Brain pericyte (primary cell): ENCODE data around the gene AOC2.
A peak's percentile ranks its signal among the peaks of the same experiment; 100 is the strongest.
"Not testable (repeated sequence)": the region's sequence is repeated elsewhere in the genome, so short reads cannot be mapped to it uniquely, and the experiment has no call there.

Source experiments
- DNase-seq: peaks from one replicate; pipeline ENCODE4 v3.0.0-alpha.2; 2012; ENCODE audit warnings: low read depth, low spot score

Gene AOC2

DNA sequence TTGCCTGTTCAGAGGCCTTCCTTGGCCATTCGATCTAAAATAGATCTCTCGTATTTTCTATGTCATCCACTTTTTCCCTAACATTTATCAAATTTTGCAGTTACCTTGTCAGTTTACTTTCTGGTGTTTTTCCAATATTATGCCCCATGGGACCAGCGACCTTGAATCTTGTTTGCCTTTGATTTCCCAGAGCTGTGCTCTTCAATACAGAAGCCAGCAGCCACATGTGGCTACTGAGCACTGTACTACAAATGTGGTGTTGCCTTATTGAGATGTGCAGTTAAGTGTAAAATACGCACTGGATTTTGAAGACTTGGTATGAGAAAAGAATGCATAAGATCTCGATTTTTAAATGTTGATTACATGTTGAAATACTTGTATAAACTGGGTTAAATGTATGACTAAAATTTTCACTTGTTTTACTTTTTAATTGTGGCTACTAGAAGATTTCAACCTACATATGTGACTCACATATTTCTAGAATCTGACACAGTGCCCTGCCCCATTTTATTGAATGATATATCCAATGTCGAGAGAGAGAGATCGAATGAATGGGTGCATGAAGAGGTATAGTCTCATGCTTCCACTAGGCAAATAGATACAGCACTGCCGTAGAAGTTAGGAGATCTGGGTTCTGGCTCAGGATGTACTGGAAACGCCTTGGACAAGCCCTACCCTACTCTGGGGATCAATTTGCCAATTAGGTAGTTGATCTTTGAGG, 12.0 kb upstream of the AOC2 start:
- no peak for DNase-seq

DNA sequence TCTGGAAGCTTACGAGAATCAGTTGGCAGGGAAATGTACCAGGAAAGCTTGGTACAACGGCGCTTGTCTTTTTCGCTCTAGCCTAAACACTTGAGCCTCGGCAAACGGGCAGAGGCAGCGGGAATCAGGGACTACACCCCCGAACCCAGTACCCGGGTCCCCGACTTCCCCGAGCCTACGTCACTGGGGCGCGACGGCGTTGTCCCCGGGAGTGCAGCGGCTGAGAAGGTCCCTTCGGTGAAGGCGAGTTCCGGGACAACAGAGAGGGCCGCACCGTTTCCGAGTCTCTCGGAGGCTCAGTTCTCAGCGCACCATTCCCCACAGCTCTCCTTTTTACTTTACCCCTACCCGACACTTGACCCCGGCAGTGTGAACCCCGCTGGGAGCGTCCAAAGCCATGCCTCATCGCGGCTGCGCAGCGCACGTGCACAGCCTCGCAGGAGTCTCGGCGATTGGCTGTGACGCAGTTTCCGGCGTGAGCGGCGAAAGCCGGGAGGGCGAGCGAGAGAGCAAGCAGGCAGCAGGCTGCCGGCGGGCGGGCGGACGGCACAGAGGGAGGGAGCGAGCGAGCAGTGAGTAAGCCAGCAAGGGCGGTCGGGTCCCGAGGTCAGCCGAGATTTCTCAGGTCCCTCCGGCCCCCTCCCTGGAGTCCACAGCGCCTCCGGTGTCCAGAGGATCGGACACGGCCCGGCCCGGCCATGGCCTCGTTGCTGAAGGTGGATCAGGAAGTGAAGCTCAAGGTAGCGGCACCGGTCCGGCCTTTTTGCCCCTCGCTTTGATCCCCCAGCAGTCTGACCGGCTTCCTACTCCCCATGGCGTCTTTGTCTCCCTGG, 11.2 kb upstream of the AOC2 start, which contains the start of gene PSME3:
Gene PSME3 (plus strand): TSS at position 464 of the 833 bp plus-strand sequence. CDS start 235 bp downstream, at position 699.
- DNase-seq, result peak; percentile 48

DNA sequence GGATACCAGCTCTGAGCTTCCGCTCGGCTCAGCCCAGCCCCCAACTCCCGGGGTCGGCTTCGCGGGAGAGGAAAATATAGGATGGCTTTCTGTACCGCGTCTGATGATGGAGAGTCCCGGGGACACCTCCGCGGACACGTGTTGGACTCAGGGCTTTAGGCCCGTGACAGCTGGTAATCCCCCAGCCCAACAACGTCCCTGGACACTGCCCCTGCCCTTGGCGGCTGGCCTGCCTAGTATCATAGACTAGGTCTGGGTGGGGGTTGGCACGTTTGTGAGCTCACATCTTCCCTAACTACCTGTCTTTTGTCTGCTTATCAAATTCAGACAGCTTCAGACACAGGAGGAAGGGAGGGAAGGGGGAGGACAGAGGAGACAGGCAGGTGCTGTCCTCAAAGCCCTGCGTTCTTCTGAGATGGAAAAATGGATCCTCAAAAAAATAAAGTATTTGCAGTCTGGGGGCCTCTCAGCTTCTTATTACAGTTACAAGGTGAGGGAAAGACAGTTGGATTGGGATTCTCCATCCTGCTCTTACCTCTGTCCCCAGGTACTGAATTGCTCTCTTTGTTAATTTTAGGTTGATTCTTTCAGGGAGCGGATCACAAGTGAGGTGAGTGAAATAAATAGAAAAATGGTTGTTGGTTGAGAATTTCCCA, 10.5 kb upstream of the AOC2 start:
- DNase-seq, result no peak

DNA sequence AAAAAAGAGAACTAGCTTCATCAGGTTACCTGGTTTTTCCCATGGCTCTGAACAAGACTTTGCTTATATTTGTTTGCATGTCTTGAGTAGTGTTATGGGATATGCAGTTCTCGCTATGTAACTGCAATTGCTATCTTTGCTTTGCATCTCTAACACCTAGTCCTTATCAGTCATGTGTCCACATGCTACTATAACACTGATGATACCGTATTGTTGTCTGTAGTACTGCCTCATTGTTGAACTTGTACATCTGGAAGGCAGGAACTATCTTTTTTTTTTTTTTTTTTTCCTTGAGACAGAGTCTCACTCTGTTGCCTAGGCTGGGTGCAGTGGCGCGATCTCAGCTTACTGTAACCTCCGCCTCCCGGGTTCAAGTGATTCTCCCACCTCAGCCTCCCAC, 8.6 kb upstream of the AOC2 start:
- no peak for DNase-seq

DNA sequence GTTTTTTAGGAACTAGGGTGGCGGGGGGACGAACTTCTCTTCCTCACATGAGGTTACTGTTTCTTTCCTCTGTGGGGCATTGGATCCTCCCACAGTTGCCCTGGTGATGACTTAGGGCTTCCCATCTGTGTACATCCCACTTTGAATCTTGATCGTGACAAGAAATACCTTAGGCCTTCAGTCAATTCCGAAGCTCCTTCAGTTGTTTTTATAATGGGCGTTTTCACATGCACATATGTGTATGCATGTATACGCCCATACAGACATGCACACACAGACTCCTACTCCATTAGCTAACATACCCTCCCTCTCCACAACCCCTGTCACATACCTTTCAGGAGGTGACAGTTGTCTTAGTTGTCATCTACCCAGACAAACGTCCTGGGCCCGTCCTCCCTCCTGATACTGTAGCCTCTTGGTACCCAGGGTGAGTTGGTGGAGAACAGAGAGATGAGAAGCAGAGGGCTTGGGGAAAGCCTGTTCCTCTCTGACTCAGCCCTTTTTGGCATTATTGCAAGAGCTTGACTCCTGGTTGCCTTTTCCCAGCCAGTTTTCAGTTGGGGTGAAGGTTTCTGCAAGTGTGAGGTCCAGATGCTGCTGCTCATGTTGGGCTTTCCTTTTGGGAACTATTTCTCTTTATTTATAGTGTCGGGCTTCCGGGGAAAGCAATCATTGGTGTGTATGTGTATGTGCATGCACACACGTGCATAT, 2.2 kb upstream of the AOC2 start:
- no peak for DNase-seq

DNA sequence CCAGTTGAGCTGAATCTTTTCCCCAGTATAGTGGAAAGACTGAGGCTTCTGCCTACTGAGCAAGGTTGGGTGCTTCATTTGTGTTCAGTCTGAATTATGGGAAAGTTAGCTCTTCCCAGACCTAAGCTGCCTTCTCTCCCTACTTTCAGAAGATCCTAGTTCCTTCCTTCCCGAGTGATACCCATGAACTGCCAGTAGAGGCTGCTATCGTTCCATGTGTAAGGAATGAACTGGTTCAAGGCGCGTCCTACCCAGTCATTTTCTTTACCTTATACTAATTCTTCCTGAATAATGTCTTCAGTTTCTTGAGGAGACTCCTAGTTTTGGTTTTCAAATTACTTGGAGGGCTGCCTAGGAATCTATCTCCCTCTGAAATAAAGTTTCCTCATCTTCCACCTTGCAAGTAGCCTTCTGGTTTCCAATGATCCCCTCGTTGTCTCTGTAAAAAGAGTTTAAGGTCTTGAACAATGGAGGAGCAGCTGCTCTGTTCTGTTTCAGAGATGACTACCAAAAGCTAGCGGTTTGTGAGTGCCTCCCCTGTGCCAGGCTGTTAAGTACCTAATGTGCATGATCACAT, 934 bp upstream of the AOC2 start:
- DNase-seq, result no peak

DNA sequence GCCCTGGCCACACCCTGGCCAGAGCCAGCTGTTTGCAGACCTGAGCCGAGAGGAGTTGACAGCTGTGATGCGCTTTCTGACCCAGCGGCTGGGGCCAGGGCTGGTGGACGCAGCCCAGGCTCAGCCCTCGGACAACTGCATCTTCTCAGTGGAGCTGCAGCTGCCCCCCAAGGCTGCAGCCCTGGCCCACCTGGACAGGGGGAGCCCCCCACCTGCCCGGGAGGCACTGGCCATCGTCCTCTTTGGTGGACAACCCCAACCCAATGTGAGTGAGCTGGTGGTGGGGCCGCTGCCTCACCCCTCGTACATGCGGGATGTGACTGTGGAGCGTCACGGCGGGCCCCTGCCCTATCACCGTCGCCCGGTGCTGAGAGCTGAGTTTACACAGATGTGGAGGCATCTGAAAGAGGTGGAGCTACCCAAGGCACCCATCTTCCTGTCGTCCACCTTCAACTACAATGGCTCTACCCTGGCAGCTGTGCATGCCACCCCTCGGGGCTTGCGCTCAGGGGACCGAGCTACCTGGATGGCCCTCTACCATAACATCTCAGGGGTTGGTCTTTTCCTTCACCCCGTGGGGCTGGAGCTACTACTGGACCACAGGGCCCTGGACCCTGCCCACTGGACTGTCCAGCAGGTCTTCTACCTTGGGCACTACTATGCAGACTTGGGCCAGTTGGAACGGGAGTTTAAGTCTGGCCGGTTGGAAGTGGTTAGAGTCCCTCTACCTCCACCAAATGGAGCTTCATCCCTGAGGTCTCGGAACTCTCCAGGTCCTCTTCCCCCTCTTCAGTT, 578 bp downstream of the AOC2 start:
- DNase-seq, result no peak

DNA sequence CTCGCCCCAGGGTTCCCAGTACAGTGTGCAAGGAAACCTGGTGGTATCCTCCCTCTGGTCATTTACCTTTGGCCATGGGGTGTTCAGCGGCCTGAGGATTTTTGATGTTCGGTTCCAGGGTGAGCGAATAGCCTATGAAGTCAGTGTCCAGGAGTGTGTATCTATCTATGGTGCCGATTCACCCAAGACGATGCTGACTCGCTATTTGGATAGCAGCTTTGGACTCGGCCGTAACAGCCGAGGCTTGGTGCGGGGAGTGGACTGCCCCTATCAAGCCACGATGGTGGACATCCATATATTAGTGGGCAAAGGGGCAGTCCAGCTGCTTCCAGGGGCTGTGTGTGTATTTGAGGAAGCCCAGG, 1.2 kb downstream of the AOC2 start:
- DNase-seq, result no peak

DNA sequence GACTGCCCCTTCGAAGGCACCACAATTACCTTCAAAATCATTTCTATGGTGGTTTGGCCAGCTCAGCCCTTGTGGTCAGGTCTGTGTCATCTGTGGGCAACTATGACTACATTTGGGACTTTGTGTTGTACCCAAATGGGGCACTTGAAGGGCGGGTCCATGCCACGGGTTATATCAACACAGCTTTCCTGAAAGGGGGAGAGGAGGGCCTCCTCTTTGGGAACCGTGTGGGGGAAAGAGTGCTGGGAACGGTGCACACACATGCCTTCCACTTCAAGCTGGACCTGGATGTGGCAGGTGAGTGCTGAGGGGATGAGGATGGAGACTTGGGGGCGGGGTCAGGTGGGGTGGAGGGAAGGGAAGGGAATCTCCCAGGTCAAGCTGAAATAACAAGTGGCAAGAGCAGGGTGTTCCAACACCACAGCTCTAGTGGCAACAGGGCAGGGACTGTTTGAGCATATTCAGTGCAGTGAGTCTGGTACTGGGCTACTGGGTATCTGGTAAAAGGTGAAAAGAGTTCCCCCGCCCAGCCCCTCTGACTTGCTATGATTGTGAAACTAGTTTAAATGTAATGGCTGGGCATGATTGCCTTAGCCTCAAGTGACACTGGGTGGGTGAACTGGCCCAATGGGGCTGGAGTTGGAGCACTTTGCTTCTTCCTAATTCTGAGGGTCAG, 1.7 kb downstream of the AOC2 start:
- no peak for DNase-seq

DNA sequence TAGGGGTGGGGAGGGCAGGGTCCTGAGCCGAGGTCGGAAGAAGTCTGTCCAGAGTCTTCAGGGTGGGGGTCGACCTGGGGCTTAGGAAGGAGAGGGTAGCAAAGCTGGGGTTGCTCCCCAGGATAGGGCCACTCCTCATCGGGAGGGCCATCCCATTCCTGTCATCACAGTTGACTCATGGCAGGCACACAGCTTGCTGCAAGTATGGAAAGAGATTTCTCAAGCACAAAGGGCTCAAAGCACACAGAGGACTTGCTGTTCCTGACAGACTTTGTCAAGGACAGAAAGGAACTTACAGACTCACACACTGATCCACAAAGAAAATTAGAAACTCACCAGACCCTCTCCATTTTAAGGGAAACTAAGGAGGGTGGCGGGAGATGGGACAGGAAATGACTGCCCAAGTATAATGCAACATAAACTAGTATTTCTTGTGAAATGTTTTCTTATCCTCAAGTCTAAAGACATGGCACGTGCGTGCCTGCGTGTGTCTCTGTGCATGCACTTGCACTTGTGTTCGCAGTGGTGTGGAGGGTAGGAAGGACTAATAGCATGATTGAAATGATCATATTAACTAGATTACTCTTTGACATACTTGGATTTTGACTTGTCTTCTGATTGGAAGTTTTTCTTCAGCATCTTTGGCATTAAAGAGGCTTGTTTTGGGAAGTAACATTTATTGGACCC, 2.4 kb downstream of the AOC2 start:
- no peak for DNase-seq

DNA sequence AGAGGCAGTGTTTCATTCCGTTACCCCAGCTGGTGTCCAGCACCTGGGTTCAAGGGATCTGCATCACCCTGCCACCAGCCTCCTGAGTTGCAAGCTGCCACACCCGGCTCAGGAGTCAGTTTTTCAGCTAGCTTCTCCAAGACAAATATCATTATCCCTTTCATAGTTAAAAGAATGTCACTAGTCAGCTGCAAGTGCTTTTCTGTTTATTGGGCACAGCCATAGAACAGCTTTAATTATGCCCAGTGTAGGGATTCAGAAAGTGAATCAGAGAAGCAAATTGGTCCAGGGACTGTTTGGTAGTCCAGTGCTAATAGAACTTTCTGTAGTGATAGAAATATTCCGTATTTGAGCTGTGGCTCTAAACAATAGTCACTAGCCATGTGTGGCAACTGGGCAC, 3.7 kb downstream of the AOC2 start:
- DNase-seq, result no peak

DNA sequence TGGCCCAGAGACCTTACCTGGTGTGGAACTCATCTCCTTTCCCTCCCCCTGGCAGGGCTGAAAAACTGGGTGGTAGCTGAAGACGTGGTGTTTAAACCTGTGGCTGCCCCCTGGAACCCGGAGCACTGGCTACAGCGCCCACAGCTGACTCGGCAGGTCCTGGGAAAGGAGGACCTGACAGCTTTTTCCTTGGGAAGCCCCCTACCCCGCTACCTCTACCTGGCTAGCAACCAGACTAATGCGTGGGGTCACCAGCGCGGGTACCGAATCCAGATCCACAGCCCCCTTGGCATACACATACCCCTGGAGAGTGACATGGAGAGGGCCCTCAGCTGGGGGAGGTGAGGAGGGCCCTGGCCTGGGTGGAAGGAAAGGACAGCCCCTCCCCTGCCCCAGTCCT, 4.7 kb downstream of the AOC2 start:
- no peak for DNase-seq

DNA sequence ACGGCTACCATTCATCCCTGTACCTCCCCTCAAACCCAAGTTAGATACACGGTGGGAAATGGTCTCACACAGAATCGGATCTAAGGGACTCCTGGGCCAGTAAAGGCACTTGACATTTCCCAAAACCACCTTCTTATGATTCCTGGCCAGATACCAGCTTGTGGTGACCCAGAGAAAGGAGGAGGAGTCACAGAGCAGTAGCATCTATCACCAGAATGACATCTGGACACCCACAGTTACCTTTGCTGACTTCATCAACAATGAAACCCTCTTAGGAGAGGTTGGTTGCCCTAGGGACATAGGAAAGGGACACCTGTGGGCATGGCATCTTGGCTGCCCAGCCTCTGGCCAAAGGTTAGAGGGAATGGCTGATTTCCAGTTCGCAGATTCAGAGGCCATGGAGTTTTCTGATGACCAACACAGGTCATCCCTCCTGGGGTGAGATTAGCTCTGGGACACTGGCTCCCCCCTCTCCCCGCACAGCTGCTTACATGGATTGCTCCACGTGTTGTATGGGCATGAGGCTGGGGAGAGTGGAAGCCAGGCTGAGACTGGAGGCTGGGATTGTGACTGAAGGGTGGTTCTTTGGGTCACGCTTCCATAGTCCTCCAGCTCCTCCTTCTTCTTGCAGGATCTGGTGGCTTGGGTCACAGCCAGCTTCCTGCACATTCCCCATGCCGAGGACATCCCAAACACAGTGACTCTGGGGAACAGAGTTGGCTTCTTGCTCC, 5.2 kb downstream of the AOC2 start:
- DNase-seq, result no peak

DNA sequence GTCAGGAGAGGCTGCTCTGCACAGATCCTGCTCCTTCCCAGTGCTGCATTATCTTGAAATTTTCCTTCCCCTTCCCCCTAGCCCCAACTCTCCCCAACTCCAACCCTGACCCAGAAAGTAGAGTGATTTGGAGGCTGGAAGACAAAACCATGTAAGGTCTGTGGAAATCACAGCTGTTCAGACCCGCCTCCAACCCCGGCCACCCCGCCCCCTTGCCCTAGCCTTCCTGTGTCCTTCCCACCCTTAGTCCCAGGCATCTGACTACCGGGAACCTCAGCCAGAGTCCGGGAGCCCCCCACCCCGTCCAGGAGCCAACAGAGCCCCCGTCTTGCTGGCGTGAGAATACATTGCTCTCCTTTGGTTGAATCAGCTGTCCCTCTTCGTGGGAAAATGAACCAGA, 6.6 kb downstream of the AOC2 start, which contains the start of gene AOC3:
Gene AOC3 (plus strand): TSS at position 246 of the 400 bp plus-strand sequence. CDS start 145 bp downstream, at position 391.
- no peak for DNase-seq

DNA sequence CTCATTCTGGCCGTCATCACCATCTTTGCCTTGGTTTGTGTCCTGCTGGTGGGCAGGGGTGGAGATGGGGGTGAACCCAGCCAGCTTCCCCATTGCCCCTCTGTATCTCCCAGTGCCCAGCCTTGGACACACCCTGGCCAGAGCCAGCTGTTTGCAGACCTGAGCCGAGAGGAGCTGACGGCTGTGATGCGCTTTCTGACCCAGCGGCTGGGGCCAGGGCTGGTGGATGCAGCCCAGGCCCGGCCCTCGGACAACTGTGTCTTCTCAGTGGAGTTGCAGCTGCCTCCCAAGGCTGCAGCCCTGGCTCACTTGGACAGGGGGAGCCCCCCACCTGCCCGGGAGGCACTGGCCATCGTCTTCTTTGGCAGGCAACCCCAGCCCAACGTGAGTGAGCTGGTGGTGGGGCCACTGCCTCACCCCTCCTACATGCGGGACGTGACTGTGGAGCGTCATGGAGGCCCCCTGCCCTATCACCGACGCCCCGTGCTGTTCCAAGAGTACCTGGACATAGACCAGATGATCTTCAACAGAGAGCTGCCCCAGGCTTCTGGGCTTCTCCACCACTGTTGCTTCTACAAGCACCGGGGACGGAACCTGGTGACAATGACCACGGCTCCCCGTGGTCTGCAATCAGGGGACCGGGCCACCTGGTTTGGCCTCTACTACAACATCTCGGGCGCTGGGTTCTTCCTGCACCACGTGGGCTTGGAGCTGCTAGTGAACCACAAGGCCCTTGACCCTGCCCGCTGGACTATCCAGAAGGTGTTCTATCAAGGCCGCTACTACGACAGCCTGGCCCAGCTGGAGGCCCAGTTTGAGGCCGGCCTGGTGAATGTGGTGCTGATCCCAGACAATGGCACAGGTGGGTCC, 7.2 kb downstream of the AOC2 start:
- not testable (repeated sequence) for DNase-seq

DNA sequence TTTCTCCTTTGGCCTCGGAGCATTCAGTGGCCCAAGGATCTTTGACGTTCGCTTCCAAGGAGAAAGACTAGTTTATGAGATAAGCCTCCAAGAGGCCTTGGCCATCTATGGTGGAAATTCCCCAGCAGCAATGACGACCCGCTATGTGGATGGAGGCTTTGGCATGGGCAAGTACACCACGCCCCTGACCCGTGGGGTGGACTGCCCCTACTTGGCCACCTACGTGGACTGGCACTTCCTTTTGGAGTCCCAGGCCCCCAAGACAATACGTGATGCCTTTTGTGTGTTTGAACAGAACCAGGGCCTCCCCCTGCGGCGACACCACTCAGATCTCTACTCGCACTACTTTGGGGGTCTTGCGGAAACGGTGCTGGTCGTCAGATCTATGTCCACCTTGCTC, 8.0 kb downstream of the AOC2 start:
- DNase-seq, result no peak

DNA sequence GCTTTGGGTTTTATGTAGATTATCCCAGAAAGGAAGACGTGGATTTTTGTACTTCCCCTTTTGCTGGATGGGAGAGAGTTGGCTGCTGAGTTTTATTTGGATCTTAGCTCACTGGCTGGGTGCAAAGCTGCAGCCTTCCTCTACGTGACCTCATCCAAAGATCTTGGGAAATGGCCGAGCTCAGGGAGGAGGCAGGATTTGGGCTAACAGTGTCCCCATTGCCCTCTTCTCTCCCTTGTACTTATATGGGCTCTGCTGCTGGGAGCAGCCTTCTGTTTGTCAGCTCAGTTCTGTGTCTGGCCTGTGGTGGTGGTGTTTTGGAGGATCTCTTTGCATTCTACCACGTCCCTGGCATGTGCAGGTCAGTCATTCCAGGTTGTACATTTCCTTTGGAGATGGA, 8.6 kb downstream of the AOC2 start:
- no peak for DNase-seq

DNA sequence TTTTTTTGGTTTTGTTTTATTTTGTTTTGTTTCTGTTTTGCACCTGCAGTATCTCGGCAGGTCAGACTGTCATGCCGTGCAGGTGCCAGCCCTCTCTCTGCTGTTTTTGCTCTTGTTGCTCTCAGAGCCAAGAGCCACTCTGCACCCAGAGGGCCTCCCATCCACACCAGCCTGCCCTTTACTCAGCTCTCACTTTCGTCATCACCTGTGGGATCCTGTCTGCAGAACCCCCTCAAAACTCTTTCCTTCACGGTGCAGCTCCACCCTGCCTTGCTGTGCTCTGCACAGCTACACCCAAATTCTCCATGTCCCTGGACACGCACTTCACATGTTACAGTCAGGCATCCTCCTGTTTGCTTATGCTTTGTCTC, 9.2 kb downstream of the AOC2 start:
- no peak for DNase-seq
